A549 (cell line): ENCODE results near the gene ITSN2.

Source experiments
- POLR2A ChIP-seq: IDR thresholded peaks from 2 replicates; pipeline ENCODE4 v1.6.1; 2012; ENCODE audit warnings: mild to moderate bottlenecking, low read length
- TF ChIP-seq, protein P1 (sequence below): fragments of >200 bp; sonication (Bioruptor Twin); formaldehyde crosslinking; IDR thresholded peaks from 3 replicates; pipeline ENCODE4 v1.5.1; 2016
- TF ChIP-seq, protein P2 (sequence below): fragments of 200-600 bp; sonication (generic); IDR thresholded peaks from 2 replicates; pipeline ENCODE4 v1.6.1; 2016; ENCODE audit warnings: antibody characterized with exemption, mild to moderate bottlenecking, moderate library complexity

DNA sequence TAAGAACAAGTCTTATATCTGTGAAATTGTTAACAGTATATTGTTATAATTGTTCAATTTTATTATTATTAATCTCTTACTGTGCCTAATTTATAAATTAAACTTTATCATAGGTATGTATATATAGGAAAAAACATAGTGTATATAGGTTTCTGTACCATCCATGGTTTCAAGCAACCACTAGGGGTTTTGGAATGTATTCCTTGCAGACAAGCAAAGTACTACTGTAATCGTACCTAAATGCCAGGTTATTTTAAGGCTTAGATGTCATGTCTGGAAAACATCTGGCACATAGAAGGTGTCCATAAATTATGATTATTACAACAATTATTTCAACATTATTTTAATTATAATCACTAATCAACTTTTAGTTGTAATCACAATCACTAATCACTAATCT is 8.4 kb downstream of the ITSN2 start:
- TF ChIP-seq, protein P1, sequence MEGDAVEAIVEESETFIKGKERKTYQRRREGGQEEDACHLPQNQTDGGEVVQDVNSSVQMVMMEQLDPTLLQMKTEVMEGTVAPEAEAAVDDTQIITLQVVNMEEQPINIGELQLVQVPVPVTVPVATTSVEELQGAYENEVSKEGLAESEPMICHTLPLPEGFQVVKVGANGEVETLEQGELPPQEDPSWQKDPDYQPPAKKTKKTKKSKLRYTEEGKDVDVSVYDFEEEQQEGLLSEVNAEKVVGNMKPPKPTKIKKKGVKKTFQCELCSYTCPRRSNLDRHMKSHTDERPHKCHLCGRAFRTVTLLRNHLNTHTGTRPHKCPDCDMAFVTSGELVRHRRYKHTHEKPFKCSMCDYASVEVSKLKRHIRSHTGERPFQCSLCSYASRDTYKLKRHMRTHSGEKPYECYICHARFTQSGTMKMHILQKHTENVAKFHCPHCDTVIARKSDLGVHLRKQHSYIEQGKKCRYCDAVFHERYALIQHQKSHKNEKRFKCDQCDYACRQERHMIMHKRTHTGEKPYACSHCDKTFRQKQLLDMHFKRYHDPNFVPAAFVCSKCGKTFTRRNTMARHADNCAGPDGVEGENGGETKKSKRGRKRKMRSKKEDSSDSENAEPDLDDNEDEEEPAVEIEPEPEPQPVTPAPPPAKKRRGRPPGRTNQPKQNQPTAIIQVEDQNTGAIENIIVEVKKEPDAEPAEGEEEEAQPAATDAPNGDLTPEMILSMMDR: no peak
- TF ChIP-seq, protein P2, sequence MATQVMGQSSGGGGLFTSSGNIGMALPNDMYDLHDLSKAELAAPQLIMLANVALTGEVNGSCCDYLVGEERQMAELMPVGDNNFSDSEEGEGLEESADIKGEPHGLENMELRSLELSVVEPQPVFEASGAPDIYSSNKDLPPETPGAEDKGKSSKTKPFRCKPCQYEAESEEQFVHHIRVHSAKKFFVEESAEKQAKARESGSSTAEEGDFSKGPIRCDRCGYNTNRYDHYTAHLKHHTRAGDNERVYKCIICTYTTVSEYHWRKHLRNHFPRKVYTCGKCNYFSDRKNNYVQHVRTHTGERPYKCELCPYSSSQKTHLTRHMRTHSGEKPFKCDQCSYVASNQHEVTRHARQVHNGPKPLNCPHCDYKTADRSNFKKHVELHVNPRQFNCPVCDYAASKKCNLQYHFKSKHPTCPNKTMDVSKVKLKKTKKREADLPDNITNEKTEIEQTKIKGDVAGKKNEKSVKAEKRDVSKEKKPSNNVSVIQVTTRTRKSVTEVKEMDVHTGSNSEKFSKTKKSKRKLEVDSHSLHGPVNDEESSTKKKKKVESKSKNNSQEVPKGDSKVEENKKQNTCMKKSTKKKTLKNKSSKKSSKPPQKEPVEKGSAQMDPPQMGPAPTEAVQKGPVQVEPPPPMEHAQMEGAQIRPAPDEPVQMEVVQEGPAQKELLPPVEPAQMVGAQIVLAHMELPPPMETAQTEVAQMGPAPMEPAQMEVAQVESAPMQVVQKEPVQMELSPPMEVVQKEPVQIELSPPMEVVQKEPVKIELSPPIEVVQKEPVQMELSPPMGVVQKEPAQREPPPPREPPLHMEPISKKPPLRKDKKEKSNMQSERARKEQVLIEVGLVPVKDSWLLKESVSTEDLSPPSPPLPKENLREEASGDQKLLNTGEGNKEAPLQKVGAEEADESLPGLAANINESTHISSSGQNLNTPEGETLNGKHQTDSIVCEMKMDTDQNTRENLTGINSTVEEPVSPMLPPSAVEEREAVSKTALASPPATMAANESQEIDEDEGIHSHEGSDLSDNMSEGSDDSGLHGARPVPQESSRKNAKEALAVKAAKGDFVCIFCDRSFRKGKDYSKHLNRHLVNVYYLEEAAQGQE: no peak
- no peak for TF ChIP-seq POLR2A
